Measurements from ENCODE around the gene FAM210A.

- no peak for TF ChIP-seq POLR2AphosphoS5 (IDR thresholded peaks at IDR 0.05; ENCODE audit: low read depth)
- no peak for TF ChIP-seq CTCF (IDR thresholded peaks at IDR 0.05; ENCODE audit: insufficient read depth, low read length)
Measured at GRCh38 chr18:13646633-13647032, 79.7 kb downstream of the FAM210A start.

All from HL-60 (cell line).